HFFc6 (cell line): ENCODE data around the gene TBCA. TPM values are rescaled to one million over a fixed set of nuclear protein-coding genes. Genes with fewer than 3 reads are reported as not detected.

Experiments used
- DNase-seq: peaks from one replicate; pipeline ENCODE4 v3.0.0-alpha.2; 2018
- H3K27ac Mint-ChIP-seq: 2 replicates; pipeline ENCODE4 v1.8.0; 2020; ENCODE audit warnings: mild to moderate bottlenecking, mixed read lengths
- H3K27me3 Mint-ChIP-seq: 2 replicates; pipeline ENCODE4 v1.8.0; 2021; ENCODE audit warnings: mild to moderate bottlenecking, moderate library complexity, mixed read lengths; ENCODE audit not compliant: insufficient read depth
- H3K36me3 Mint-ChIP-seq: 2 replicates; pipeline ENCODE4 v1.8.0; 2021; ENCODE audit warnings: low read depth, mixed read lengths
- H3K4me1 Mint-ChIP-seq: 2 replicates; pipeline ENCODE4 v1.8.0; 2020; ENCODE audit warnings: low read depth, mixed read lengths
- H3K4me3 Mint-ChIP-seq: 2 replicates; pipeline ENCODE4 v1.8.0; 2020; ENCODE audit warnings: mild to moderate bottlenecking, moderate library complexity, mixed read lengths
- H3K9me3 Mint-ChIP-seq: 2 replicates; pipeline ENCODE4 v1.8.0; 2020; ENCODE audit warnings: mild to moderate bottlenecking, mixed read lengths
- CTCF ChIP-seq: fragments of 200-600 bp; sonication (generic); IDR thresholded peaks from 2 replicates; pipeline ENCODE4 v1.5.0; 2021; ENCODE audit warnings: antibody characterized with exemption, mild to moderate bottlenecking
- total RNA-seq, 6 experiments: library from RNA; stranded (reverse); fragmentation: NEBNext Ultra II Directional; extraction: Animal tissue kit (Norgen Biotek cat#: 25700); gene quantifications; 2 replicates in 1 of 6; 3 replicates in 5 of 6; pipeline ENCODE4 v1.2.3, GENCODE V29; 2021

TBCA gene
- total RNA-seq, 6 experiments from 2014 or later, result 172 to 225 (median 210) TPM

DNA sequence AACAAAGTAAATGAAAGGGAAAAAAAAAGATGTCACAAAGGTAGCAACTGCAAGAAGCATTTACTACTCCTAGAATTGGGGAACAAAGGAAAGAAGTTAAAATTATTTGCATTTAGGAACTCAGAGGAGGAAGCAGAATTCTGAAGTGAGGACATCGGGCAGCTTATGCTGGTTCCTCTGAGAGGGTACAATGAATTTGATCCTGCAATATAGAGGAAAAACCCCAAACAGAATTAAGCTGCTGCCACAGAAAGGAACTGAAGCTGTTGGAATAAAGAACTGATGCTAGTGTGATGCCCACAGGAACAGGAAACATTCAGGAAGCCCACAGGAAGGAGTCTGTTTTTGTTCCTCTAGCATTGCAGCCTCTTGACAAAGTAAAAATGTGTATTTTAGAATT lies 22.3 kb upstream of the TBCA start:
- peaks cover 16% of the 10 kb centered on the region for H3K27me3 Mint-ChIP-seq
- no peak for DNase-seq
- H3K9me3 Mint-ChIP-seq, result peaks cover 7% of the 10 kb centered on the region
- H3K27ac Mint-ChIP-seq, result no peak overlapping the region
- no peak for TF ChIP-seq CTCF
- peaks cover 6% of the 10 kb centered on the region; the same call in 1 of the 2 replicates for H3K36me3 Mint-ChIP-seq
- H3K4me1 Mint-ChIP-seq, result no peaks in the 10 kb centered on the region
- H3K4me3 Mint-ChIP-seq, result no peak overlapping the region

GRCh38 chr5:77797136-77797535 lies 21.0 kb upstream of the TBCA start:
- H3K4me3 Mint-ChIP-seq, result no peak overlapping the region
- DNase-seq, result no peak

GRCh38 chr5:77795846-77796245 lies 19.7 kb upstream of the TBCA start:
- no peak for TF ChIP-seq CTCF
- H3K27me3 Mint-ChIP-seq, result peaks cover 21% of the 10 kb centered on the region
- H3K4me1 Mint-ChIP-seq, result no peaks in the 10 kb centered on the region
- peaks cover 6% of the 10 kb centered on the region; the same call in 1 of the 2 replicates for H3K36me3 Mint-ChIP-seq
- H3K4me3 Mint-ChIP-seq, result no peak overlapping the region
- H3K27ac Mint-ChIP-seq, result no peak overlapping the region
- peaks cover 7% of the 10 kb centered on the region for H3K9me3 Mint-ChIP-seq
- DNase-seq, result no peak

More at GRCh38 chr5:77797136-77797535, 21.0 kb upstream of the TBCA start:
- TF ChIP-seq CTCF, result no peak
- Mint-ChIP-seq H3K9me3 (peaks cover 7% of the 10 kb centered on the region), H3K27ac (no peak overlapping the region), H3K36me3 (peaks cover 6% of the 10 kb centered on the region; the same call in 1 of the 2 replicates), H3K4me1 (no peaks in the 10 kb centered on the region), H3K27me3 (peaks cover 21% of the 10 kb centered on the region)

- H3K36me3 Mint-ChIP-seq, result peaks cover 6% of the 10 kb centered on the region; the same call in 1 of the 2 replicates
- H3K4me3 Mint-ChIP-seq, result no peak overlapping the region
- no peak overlapping the region for H3K27ac Mint-ChIP-seq
- peaks cover 21% of the 10 kb centered on the region for H3K27me3 Mint-ChIP-seq
- DNase-seq, result no peak
- H3K4me1 Mint-ChIP-seq, result no peaks in the 10 kb centered on the region
- peaks cover 7% of the 10 kb centered on the region for H3K9me3 Mint-ChIP-seq
- TF ChIP-seq CTCF, result no peak
Measured at GRCh38 chr5:77795268-77795667, 19.1 kb upstream of the TBCA start.

DNA sequence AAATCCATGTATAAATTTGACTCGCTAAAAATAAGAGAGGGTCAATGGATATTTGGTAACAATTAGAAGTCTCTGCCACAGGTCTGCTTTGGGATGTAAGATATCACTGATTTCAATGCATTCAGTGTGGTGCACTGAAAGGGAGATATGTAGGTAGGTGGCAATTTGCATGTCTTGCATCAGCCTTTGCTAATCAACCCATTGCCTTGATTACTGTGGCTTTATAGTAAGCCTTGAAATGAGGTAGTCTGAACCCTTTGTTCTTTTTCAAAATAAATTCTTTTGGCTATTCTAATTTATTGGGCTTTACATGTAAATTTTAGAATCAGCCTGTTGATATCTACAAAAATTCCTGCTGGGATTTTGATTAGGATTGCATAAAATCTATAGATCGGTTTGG lies 15.8 kb upstream of the TBCA start:
- TF ChIP-seq CTCF, result no peak
- DNase-seq, result no peak
- H3K27ac Mint-ChIP-seq, result no peak overlapping the region
- peaks cover 14% of the 10 kb centered on the region for H3K27me3 Mint-ChIP-seq
- peaks cover 7% of the 10 kb centered on the region for H3K9me3 Mint-ChIP-seq
- H3K4me3 Mint-ChIP-seq, result no peak overlapping the region
- H3K36me3 Mint-ChIP-seq, result peaks cover 6% of the 10 kb centered on the region; the same call in 1 of the 2 replicates
- H3K4me1 Mint-ChIP-seq, result no peaks in the 10 kb centered on the region

DNA sequence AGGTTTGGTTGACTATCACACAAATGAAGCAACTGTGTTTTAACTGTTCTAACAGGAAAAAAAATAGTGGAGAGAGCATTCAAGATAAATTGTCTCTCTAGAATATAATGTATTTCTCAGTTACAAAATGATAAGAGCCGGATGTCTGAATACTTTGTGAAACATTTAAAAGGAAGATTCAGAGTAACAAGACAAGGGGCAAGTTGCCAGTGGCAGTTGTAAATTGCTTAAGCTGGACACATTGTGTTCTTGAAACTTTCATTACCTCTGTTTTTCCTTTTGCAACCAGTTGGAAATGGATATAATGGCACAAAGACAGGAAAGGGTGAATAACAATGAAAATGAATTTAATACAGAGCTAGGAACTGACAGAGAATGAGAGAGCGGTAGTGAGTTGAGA lies 15.2 kb upstream of the TBCA start:
- Mint-ChIP-seq H3K36me3 (peaks cover 6% of the 10 kb centered on the region; the same call in 1 of the 2 replicates), H3K4me3 (no peak overlapping the region), H3K27me3 (peaks cover 10% of the 10 kb centered on the region), H3K4me1 (no peaks in the 10 kb centered on the region), H3K27ac (no peak overlapping the region), H3K9me3 (peaks cover 7% of the 10 kb centered on the region)
- TF ChIP-seq CTCF, result no peak
- DNase-seq, result no peak
